Epithelial cell of esophagus (primary cell): ENCODE measurements around the gene ARL5A.
"Not testable (repeated sequence)": the region's sequence is repeated elsewhere in the genome, so short reads cannot be mapped to it uniquely, and the experiment has no call there.

Experiments used
- DNase-seq: peaks from one replicate; pipeline ENCODE4 v3.0.0; 2010; ENCODE audit warnings: low read depth
- H3K4me3 ChIP-seq: 2 replicates; pipeline ENCODE4 v1.5.1; 2011; ENCODE audit warnings: mild to moderate bottlenecking, low read length, control low read depth
- TF ChIP-seq, protein P1 (sequence below): IDR thresholded peaks from 2 replicates; pipeline ENCODE4 v1.5.1; 2011; ENCODE audit warnings: low read depth, mild to moderate bottlenecking, low read length, control low read depth, inconsistent platforms; ENCODE audit not compliant: insufficient read depth; ENCODE audit errors: missing control alignments

ARL5A gene, protein sequence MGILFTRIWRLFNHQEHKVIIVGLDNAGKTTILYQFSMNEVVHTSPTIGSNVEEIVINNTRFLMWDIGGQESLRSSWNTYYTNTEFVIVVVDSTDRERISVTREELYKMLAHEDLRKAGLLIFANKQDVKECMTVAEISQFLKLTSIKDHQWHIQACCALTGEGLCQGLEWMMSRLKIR

DNA sequence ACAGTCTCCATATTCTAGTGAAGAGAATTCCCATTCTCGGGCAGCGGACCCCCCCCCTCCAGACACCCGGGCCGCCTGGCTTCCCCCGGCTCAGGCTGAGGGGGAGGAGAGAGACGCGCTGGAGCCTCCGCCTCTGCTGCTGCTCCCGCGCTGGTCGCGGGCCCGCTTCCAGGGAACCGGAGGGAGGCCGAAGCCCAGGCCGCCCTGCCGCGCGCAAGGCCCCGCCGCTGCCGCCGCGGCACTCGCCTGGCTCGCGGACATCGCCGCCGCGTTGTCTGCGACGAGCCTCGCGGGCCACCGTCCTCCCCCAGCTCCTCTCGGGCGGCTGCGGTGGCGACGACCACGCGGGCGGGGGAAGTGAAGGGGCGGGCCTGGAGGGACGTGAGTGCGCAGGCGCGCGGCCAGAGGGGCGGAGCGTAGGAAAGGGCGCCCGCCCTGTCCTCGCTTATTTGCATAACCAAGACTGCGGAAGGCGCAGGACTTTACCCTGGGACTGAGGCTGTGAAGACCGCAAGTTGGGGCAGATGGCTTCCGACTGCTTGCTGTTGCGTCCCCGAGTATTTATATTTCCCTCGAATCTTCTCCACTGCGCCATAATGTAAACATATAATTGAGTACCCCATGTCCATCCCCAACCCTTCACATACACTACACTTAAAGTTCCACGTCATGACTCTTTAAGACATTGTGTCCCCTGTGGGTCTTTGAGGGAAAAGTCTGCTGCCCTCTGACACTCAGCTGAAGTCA, at the start of gene ARL5A:
ARL5A (minus strand) TSS at position 279 of the 747 bp plus-strand sequence; CDS start at position 34, 245 bp downstream.
- TF ChIP-seq, protein P1, sequence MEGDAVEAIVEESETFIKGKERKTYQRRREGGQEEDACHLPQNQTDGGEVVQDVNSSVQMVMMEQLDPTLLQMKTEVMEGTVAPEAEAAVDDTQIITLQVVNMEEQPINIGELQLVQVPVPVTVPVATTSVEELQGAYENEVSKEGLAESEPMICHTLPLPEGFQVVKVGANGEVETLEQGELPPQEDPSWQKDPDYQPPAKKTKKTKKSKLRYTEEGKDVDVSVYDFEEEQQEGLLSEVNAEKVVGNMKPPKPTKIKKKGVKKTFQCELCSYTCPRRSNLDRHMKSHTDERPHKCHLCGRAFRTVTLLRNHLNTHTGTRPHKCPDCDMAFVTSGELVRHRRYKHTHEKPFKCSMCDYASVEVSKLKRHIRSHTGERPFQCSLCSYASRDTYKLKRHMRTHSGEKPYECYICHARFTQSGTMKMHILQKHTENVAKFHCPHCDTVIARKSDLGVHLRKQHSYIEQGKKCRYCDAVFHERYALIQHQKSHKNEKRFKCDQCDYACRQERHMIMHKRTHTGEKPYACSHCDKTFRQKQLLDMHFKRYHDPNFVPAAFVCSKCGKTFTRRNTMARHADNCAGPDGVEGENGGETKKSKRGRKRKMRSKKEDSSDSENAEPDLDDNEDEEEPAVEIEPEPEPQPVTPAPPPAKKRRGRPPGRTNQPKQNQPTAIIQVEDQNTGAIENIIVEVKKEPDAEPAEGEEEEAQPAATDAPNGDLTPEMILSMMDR, result no peak
- peak within 1 kb of the TSS; percentile 99 for H3K4me3 ChIP-seq
- DNase-seq, result peak; percentile 96

DNA sequence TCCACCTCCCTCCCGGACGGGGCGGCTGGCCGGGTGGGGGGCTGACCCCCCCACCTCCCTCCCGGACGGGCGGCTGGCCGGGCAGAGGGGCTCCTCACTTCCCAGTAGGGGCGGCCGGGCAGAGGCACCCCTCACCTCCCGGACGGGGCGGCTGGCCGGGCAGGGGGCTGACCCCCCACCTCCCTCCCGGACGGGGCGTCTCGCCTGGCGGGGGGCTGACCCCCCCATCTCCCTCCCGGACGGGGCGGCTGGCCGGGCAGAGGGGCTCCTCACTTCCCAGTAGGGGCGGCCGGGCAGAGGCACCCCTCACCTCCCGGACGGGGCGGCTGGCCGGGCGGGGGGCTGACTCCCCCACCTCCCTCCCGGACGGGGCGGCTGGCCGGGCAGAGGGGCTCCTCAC, 47.4 kb upstream of the ARL5A start:
- not testable (repeated sequence) for DNase-seq, H3K4me3 ChIP-seq

DNA sequence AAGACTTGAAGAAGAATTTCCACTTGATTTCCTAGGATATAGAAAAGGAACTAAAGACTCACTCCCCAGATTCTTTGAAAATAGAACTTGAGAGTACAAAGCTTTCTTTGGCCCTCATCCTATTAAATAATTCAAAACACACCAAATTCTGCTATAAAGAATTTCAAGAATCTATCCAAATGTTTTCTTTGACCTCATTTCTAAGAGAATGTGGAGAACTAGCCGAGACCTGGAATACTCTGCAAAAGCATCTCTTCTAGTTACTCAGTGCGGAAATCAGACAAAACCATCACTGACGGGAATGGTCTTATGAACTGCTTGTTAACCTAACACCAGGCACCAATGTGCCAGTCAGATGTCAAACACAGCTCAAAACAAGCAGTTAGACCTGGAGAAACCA, 44.2 kb upstream of the ARL5A start:
- TF ChIP-seq, protein P1, result no peak
- no peak overlapping the region for H3K4me3 ChIP-seq
- no peak for DNase-seq

DNA sequence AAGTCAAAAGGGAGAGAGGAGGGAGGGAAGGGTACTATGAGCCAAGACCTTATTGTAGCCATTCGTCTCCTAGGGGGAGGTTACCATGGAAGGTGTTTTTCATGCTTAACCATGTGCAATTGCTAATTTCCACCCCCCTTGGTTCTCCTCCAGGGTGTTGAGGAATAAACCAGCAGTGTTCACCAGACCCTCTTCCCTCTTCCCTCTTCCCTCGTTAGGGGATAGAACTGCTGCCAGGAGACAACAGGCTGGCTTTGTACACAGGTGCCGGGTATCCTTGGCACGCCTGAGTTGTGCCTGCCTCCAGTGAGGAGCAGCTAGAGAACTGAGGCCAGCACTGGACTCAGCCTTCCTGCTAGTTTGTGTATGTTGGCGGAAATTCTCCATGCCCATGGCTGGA, 41.1 kb upstream of the ARL5A start:
- TF ChIP-seq, protein P1, result no peak
- no peak overlapping the region for H3K4me3 ChIP-seq

DNA sequence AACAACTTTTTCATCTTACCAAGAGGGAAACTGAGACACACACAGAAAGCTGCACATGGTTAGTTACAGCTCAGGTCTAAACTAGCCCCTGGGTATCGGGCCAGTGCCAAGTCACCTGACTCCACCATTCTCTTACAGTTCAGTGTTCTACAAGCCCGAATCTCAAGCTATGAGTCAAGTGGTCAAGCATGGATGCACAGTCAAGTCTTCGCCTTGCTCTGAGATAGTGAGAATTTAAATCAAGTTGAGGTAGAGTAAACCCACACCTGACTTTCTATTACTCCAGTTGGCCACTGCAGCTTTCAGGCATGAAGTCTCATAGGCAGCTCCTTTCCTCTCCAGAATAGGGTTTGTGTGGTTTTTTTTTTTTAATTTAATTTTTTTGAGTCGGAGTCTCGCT, 34.5 kb upstream of the ARL5A start:
- TF ChIP-seq, protein P1, result no peak
- H3K4me3 ChIP-seq, result no peak overlapping the region

More for the DNA sequence above, 41.1 kb upstream of the ARL5A start:
- DNase-seq, result no peak

DNA sequence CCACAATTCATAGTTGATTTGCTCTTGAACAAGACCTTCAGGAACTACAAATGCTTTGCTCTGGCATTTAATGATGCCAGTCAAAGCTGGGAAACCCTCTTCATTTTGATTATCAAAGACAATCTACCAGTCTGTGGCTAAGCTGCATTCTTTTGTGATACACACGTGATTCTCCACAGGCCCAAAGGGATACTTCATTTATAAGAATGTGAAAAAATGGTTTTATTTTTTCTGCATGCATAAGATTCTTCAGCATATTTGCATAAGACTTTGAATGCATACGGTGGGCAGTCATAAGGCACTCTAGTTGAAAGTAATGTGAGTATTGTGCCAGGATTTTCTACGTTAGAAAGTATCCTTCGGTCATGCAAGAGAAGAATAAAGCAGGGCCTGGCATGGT, 33.0 kb upstream of the ARL5A start:
- TF ChIP-seq, protein P1, result no peak
- H3K4me3 ChIP-seq, result no peak overlapping the region
- no peak for DNase-seq

More for the DNA sequence above, 34.5 kb upstream of the ARL5A start:
- DNase-seq, result no peak

DNA sequence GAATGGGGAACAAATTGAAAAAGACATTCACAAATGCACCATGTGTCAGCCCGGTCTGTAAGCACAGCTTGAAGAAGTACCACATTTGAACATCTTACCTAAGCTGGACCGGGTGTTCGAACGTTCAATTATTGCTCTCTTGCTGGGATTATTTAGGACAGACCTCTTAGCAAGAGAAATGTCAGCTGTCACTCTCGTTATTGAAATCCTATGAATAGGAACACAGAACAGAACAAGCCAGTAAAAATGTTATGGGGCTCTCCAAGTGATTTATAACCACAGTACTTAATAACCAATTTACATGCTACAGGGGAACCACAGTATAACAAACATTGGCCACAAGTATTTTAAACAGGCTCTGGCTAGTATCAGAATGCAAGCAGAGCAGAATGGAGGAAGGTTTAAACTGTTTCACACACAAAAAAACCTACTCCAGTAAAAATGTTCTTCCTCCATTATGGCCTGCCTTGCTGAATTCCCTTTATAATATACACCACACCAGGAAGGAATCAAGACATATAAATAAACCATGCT, 32.5 kb upstream of the ARL5A start:
- TF ChIP-seq, protein P1, result no peak
- H3K4me3 ChIP-seq, result no peak overlapping the region
- no peak for DNase-seq
